GM12878 (cell line): ENCODE measurements around the gene ST7. TPM values are rescaled to one million over a fixed set of nuclear protein-coding genes. Genes with fewer than 3 reads are reported as not detected.

Experiments
- ATAC-seq: fragments of 200-7000 bp; cut with Tn5 transposase; 3 replicates; pipeline ENCODE4 v1.9.1; 2020; ENCODE audit warnings: mild to moderate bottlenecking, moderate library complexity
- BruUV-seq: library from RNA; stranded (reverse); fragments of 400-500 nt; replicated peaks from 2 replicates; lab custom pipeline; 2021; lab: Mats Ljungman, UMichigan
- CTCF ChIA-PET: fragments of 300-600 bp; sonication (Branson Sonifier 250); formaldehyde crosslinking; extraction: SDS; loops from one replicate; lab custom pipeline; 2021; ENCODE audit warnings: inconsistent platforms; lab: Yijun Ruan, JAX
- POLR2A ChIA-PET: fragments of 350-600 bp; formaldehyde crosslinking; extraction: SDS; loops from one replicate; lab custom pipeline; 2021; ENCODE audit warnings: inconsistent platforms; lab: Charles Lee
- RAD21 ChIA-PET: fragments of 300-600 bp; sonication (Branson Sonifier 250); formaldehyde crosslinking; loops from one replicate; lab custom pipeline; 2023; ENCODE audit warnings: antibody characterized with exemption; ENCODE audit not compliant: unreplicated experiment; lab: Charles Lee
- SMC1A ChIA-PET: fragments of 300-600 bp; sonication (Branson Sonifier 250); formaldehyde crosslinking; loops from one replicate; lab custom pipeline; 2023; ENCODE audit not compliant: unreplicated experiment, uncharacterized antibody; lab: Charles Lee
- DNase-seq: peaks from one replicate; pipeline ENCODE4 v3.0.0-alpha.2; 2011; ENCODE audit warnings: low read depth, low spot score
- FAIRE-seq: peaks from 3 replicates; lab custom pipeline; 2011; peaks lifted over from hg19 to GRCh38; lab: Jason Lieb, UNC
- H2AFZ ChIP-seq: 2 replicates; pipeline ENCODE4 v1.6.0; 2011; ENCODE audit warnings: low read depth, low read length, control low read depth; ENCODE audit not compliant: control insufficient read depth
- H3K27ac ChIP-seq: 2 replicates; pipeline ENCODE4 v1.5.1; 2011; ENCODE audit warnings: control low read depth; ENCODE audit not compliant: control insufficient read depth, insufficient read depth
- H3K27me3 ChIP-seq, 2 experiments: replicated peaks in 1 of 2; 2 replicates each; pipeline versions ENCODE4 v1.6.0 to v1.6.1; 2011; ENCODE audit warnings: low read length in 1 of 2; ENCODE audit not compliant: control insufficient read depth in 2 of 2, insufficient read depth in 2 of 2
- H3K36me3 ChIP-seq, 2 experiments: 2 replicates each; pipeline ENCODE4 v1.5.1; 2011; ENCODE audit warnings: low read length in 1 of 2; ENCODE audit not compliant: control insufficient read depth in 2 of 2, insufficient read depth in 2 of 2
- H3K4me1 ChIP-seq: 2 replicates; pipeline ENCODE4 v1.6.1; 2011; ENCODE audit warnings: mild to moderate bottlenecking, low read length, moderate library complexity, mixed read lengths; ENCODE audit not compliant: control insufficient read depth, insufficient read depth
- H3K4me2 ChIP-seq: 2 replicates; pipeline ENCODE4 v1.6.0; 2011; ENCODE audit warnings: control low read depth; ENCODE audit not compliant: control insufficient read depth, insufficient read depth
- H3K4me3 ChIP-seq: fragments of 200-600 bp; sonication (generic); 2 replicates; pipeline ENCODE4 v1.5.1; 2016
- H3K79me2 ChIP-seq: 2 replicates; pipeline ENCODE4 v1.6.0; 2011; ENCODE audit warnings: low read length; ENCODE audit not compliant: control insufficient read depth, insufficient read depth
- H3K9ac ChIP-seq: 2 replicates; pipeline ENCODE4 v1.8.0; 2011; ENCODE audit warnings: low read length, control low read depth, mixed read lengths; ENCODE audit not compliant: control insufficient read depth, insufficient read depth
- H3K9me3 ChIP-seq: replicated peaks from 3 replicates; pipeline ENCODE4 v1.5.1; 2011; ENCODE audit warnings: mild to moderate bottlenecking, low read length; ENCODE audit not compliant: control insufficient read depth, insufficient read depth
- H4K20me1 ChIP-seq: 2 replicates; pipeline ENCODE4 v1.6.0; 2011; ENCODE audit not compliant: control insufficient read depth, insufficient read depth
- BCLAF1 ChIP-seq: fragments of 450-650 bp; IDR thresholded peaks from 2 replicates; pipeline ENCODE4 v1.6.1; 2017; ENCODE audit warnings: antibody characterized with exemption, mild to moderate bottlenecking, moderate library complexity
- HCFC1 ChIP-seq: fragments of 150-350 bp; IDR thresholded peaks from 2 replicates; pipeline ENCODE4 v1.6.1; 2014; ENCODE audit warnings: low read length
- MEF2A ChIP-seq: IDR thresholded peaks from 2 replicates; pipeline ENCODE4 v1.6.1; 2011; ENCODE audit warnings: low read depth, mild to moderate bottlenecking, low read length, moderate library complexity; ENCODE audit not compliant: insufficient read depth
- NRF1 ChIP-seq: conservative IDR thresholded peaks from 2 replicates; pipeline ENCODE4 v1.6.1; 2011; ENCODE audit warnings: mild to moderate bottlenecking, low read depth, low read length, improper control_type of control experiment
- WGBS: methylation state at CpG from one replicate; pipeline ENCODE4 v1.1.6; 2016; ENCODE audit warnings: low lambda C conversion rate; ENCODE audit not compliant: insufficient replicate concordance, insufficient coverage; ENCODE audit errors: missing lambda C conversion rate; 5-methylcytosine and 5-hydroxymethylcytosine counted together
- in situ Hi-C: fragments of 300-500 bp; cut with MboI; formaldehyde crosslinking; loops from 9 replicates; pipeline ENCODE4 v1.14.3; 2018; ENCODE audit warnings: mixed read lengths
- intact Hi-C: fragments of 100-400 bp; cut with micrococcal nuclease; formaldehyde crosslinking; loops from one replicate; pipeline ENCODE4 v1.14.2; 2022; ENCODE audit not compliant: unreplicated experiment
- polyA plus RNA-seq, 11 experiments: library from polyadenylated mRNA; depleted of rRNA in 4 of 11; unstranded in 6 of 11; stranded (reverse) in 5 of 11; fragments of >200 nt; fragmentation: Nextera tagmentation in 4 of 11; fragmentation: Illumina TruSeq in 1 of 11; extraction: Ambion mirVana in 4 of 11; extraction: Trizol in 1 of 11; gene quantifications; 1 replicate in 1 of 11; 2 replicates in 10 of 11; pipeline versions ENCODE4 v1.2.1 to v1.2.3, GENCODE V29; 2011 to 2016; ENCODE audit warnings: inconsistent platforms in 2 of 11, missing spikeins in 2 of 11, low read depth in 1 of 11
- total RNA-seq, 4 experiments: library from RNA; depleted of rRNA in 3 of 4; stranded (reverse); fragments of >200 nt in 3 of 4; fragmentation: Illumina TruSeq in 1 of 4; extraction: Trizol in 1 of 4; gene quantifications; 2 replicates each; pipeline versions ENCODE4 v1.2.1 to v1.2.3, GENCODE V29; 2013 to 2021

The ST7 gene
- total and polyA plus RNA-seq, 10 of the 15 experiments (the other 5 are each of a cell fraction or from before 2014, with no cell fraction given): 27.7 to 76.4 (median 53.6) TPM

GRCh38 chr7:116924741-116925140, 28.6 kb upstream of the ST7 start:
- ChIA-PET POLR2A (interaction anchor here (0.9 kb wide), 1 partner anchor 64 kb away, joined by 4 read pairs; no protein-coding TSS in a partner anchor), SMC1A (interaction anchor here (0.6 to 15.1 kb wide), 5 partner anchors 19 to 196 kb away, joined by 3 to 262 read pairs (median 3); no protein-coding TSS in a partner anchor), RAD21 (interaction anchor here (0.9 to 1.1 kb wide), 2 partner anchors 12 to 55 kb away, joined by 3 read pairs; no protein-coding TSS in a partner anchor), CTCF (interaction anchor here (0.6 to 13.3 kb wide), 5 partner anchors 85 to 952 kb away, joined by 3 to 324 read pairs (median 3); no protein-coding TSS in a partner anchor)
- no peak for TF ChIP-seq MEF2A
- no peak for TF ChIP-seq BCLAF1
- TF ChIP-seq HCFC1: no peak
- no peak for TF ChIP-seq NRF1
- Histone ChIP-seq H3K4me2 (no peak overlapping the region), H3K27ac (no peak overlapping the region), H3K4me3 (no peak overlapping the region), H3K79me2 (no peaks in the 10 kb centered on the region), H3K4me1 (no peaks in the 10 kb centered on the region), H3K9ac (no peak overlapping the region), H3K9me3 (no peaks in the 10 kb centered on the region), H4K20me1 (no peaks in the 10 kb centered on the region), H2AFZ (no peak overlapping the region), H3K36me3 (no peaks in the 10 kb centered on the region; a peak in 1 of 4 replicates), H3K27me3 (no peaks in the 10 kb centered on the region)
- in situ Hi-C loops: loop anchor here (5.0 kb wide), 1 partner anchor 203 kb away; no protein-coding TSS in a partner anchor
- DNase-seq: no peak
- no TSS peak for BruUV-seq
- 79% methylated on average over 5 of the region's 5 CpGs for WGBS
- no peak for ATAC-seq
- intact Hi-C loops: no loop called here
- FAIRE-seq: no peak
